HUES6 (cell line): ENCODE measurements around the gene GPR75.
"Not testable (repeated sequence)": the region's sequence is repeated elsewhere in the genome, so short reads cannot be mapped to it uniquely, and the experiment has no call there.

Experiments
- H3K27ac ChIP-seq: 2 replicates; pipeline ENCODE4 v1.7.0; 2013; ENCODE audit warnings: low read depth, mild to moderate bottlenecking, low read length, inconsistent platforms
- H3K27me3 ChIP-seq: 2 replicates; pipeline ENCODE4 v1.6.1; 2013; ENCODE audit warnings: low read length; ENCODE audit not compliant: control insufficient read depth, insufficient read depth
- H3K36me3 ChIP-seq: 2 replicates; pipeline ENCODE4 v1.6.1; 2013; ENCODE audit warnings: low read length; ENCODE audit not compliant: control insufficient read depth, insufficient read depth
- H3K4me1 ChIP-seq: 2 replicates; pipeline ENCODE4 v1.6.1; 2013; ENCODE audit warnings: low read length; ENCODE audit not compliant: control insufficient read depth, insufficient read depth
- H3K4me3 ChIP-seq: 2 replicates; pipeline ENCODE4 v1.5.1; 2013; ENCODE audit warnings: low read depth, low read length
- H3K9ac ChIP-seq: one replicate; pipeline ENCODE4 v1.6.1; 2013; ENCODE audit warnings: mild to moderate bottlenecking, low read length
- H3K9me3 ChIP-seq: 2 replicates; pipeline ENCODE4 v1.6.1; 2013; ENCODE audit warnings: low read depth, low read length; ENCODE audit not compliant: control insufficient read depth, insufficient read depth

GPR75 gene

DNA sequence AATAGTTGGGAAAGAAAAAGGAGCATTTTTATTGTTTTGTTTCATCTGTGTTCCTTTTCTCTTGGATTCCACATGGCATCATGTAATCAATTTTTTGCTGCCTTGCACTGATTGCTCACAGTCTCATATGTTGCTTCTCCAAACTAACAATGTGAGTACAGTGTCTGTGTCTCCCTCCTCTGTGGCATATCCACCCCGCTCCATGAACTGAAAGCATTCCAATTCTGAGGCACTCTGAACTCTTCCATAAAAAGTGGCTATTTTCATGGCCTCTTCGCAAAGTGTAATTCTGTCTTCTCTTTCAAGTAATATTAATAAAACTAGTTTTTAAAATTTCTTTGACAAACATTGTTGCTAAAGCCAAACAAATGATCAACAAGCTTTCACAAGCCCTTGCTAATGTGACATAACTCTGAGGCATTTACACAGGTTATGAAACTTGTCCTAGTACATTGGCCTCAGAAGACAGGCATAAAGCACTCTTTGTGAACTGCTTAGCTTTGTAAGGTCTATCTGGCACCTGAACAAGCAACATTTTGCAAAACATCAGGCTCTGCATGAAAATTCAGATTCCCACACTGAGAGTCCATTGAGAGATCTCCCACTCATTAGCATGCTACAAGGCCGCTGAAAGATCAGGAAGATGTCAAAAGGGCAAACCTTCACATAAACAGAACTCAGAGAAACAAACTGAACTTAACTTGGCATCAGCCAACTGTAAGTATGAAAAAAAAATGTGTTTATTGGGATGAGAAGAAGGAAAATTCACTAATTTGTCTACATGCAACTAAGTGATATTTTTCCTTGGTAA, 33.0 kb downstream of the GPR75 start:
- no peak overlapping the region for H3K9ac ChIP-seq

DNA sequence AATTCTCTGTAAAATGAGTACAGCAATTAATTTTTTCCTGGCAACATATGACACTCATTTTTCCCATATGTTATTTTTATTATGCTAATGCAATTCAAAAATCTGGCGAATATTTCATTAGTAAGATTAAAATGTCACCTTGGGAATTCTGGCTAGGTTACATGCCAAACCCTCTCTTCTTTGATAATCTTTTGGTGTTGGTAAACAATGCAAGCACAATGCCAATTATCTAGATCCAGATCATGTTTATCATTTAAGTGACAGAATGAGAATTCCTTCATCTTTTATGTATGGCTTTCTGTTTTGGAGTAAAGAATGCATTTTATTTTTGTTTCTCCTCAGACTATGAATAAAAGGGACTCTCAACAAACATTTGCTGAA, 33.7 kb downstream of the GPR75 start:
- H3K9ac ChIP-seq: no peak overlapping the region
- no peaks in the 10 kb centered on the region for H3K9me3 ChIP-seq
- no peaks in the 10 kb centered on the region for H3K27me3 ChIP-seq
- H3K4me3 ChIP-seq: no peak overlapping the region
- peaks cover 18% of the 10 kb centered on the region for H3K4me1 ChIP-seq
- no peak overlapping the region for H3K27ac ChIP-seq
- no peaks in the 10 kb centered on the region for H3K36me3 ChIP-seq

More for the DNA sequence above, 33.0 kb downstream of the GPR75 start:
- Histone ChIP-seq H3K27me3 (no peaks in the 10 kb centered on the region), H3K27ac (no peak overlapping the region; the same call in 1 of the 2 replicates), H3K36me3 (no peaks in the 10 kb centered on the region), H3K4me1 (peaks cover 18% of the 10 kb centered on the region), H3K9me3 (no peaks in the 10 kb centered on the region), H3K4me3 (no peak overlapping the region)

DNA sequence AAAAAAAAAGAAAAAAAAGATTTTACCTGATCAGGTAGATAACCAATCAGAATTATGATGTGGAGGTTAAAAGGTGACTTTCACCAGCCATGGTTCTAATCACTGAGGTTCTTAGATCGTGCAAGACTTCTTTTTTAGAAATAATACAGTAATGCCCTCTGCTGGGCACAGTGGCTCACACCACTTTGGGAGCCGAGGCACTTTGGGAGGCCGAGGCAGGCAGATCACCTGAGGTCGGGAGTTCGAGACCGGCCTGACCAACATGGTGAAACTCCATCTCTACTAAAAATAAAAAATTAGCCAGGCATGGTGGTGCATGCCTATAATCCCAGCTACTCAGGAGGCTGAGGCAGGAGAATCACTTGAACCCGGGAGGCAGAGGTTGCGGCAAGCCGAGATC, 36.1 kb downstream of the GPR75 start:
- Histone ChIP-seq H3K36me3 (peaks cover 10% of the 10 kb centered on the region), H3K4me1 (peaks cover 25% of the 10 kb centered on the region)
- not testable (repeated sequence) for H3K9me3 ChIP-seq, H3K27ac ChIP-seq, H3K9ac ChIP-seq, H3K4me3 ChIP-seq, H3K27me3 ChIP-seq

GRCh38 chr2:53821810-53822209, 38.0 kb downstream of the GPR75 start:
- Histone ChIP-seq H3K4me1 (peaks cover 14% of the 10 kb centered on the region), H3K36me3 (peaks cover 16% of the 10 kb centered on the region), H3K4me3 (no peak overlapping the region), H3K9me3 (no peaks in the 10 kb centered on the region), H3K27ac (no peak overlapping the region), H3K27me3 (no peaks in the 10 kb centered on the region), H3K9ac (no peak overlapping the region)

DNA sequence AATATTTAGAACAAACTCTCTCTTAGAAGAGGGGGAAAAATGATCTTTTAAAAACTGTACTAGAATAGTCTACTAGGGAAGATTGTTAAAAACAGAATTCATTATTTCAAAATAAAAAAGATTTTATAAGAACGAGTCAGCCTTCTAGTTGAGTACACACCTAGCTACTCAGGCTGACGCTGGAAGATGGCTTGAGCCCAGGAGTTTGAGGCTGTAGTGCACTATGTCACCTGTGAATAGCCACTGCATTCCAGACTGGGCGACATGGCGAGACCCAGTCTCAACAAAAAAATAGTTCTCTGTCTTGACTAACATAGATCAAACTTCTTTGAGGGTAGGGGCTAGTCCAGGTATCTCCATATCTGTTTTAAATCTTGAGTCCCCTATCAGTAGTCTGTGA, 39.1 kb downstream of the GPR75 start:
- Histone ChIP-seq H3K4me3 (no peak overlapping the region), H3K27ac (no peak overlapping the region), H3K9ac (no peak overlapping the region), H3K27me3 (no peaks in the 10 kb centered on the region), H3K9me3 (no peaks in the 10 kb centered on the region), H3K36me3 (peaks cover 21% of the 10 kb centered on the region), H3K4me1 (peaks cover 6% of the 10 kb centered on the region; the same call in 1 of the 2 replicates)

GRCh38 chr2:53820048-53820447, 39.7 kb downstream of the GPR75 start:
- no peaks in the 10 kb centered on the region for H3K27me3 ChIP-seq

GRCh38 chr2:53819634-53820033, 40.1 kb downstream of the GPR75 start:
- Histone ChIP-seq H3K4me3 (no peak overlapping the region), H3K27me3 (no peaks in the 10 kb centered on the region), H3K9ac (no peak overlapping the region), H3K36me3 (peaks cover 29% of the 10 kb centered on the region), H3K4me1 (peaks cover 6% of the 10 kb centered on the region; the same call in 1 of the 2 replicates), H3K27ac (no peak overlapping the region), H3K9me3 (no peaks in the 10 kb centered on the region)

More at GRCh38 chr2:53820048-53820447, 39.7 kb downstream of the GPR75 start:
- H3K4me3 ChIP-seq: no peak overlapping the region
- peaks cover 6% of the 10 kb centered on the region; the same call in 1 of the 2 replicates for H3K4me1 ChIP-seq
- no peak overlapping the region for H3K27ac ChIP-seq
- no peak overlapping the region for H3K9ac ChIP-seq
- H3K36me3 ChIP-seq: peaks cover 27% of the 10 kb centered on the region
- H3K9me3 ChIP-seq: no peaks in the 10 kb centered on the region

- H3K4me1 ChIP-seq: peaks cover 6% of the 10 kb centered on the region; the same call in 1 of the 2 replicates
- H3K4me3 ChIP-seq: no peak overlapping the region
- H3K36me3 ChIP-seq: peaks cover 34% of the 10 kb centered on the region
- no peaks in the 10 kb centered on the region for H3K27me3 ChIP-seq
- H3K9me3 ChIP-seq: no peaks in the 10 kb centered on the region
- H3K9ac ChIP-seq: no peak overlapping the region
- H3K27ac ChIP-seq: no peak overlapping the region
Measured at GRCh38 chr2:53818854-53819435, 40.8 kb downstream of the GPR75 start.

GRCh38 chr2:53813151-53813550, 46.6 kb downstream of the GPR75 start:
- Histone ChIP-seq H3K9me3 (no peaks in the 10 kb centered on the region), H3K4me3 (no peak overlapping the region), H3K27ac (no peak overlapping the region), H3K36me3 (peaks cover 78% of the 10 kb centered on the region), H3K27me3 (no peaks in the 10 kb centered on the region), H3K9ac (no peak overlapping the region), H3K4me1 (no peaks in the 10 kb centered on the region)

GRCh38 chr2:53811601-53812000, 48.2 kb downstream of the GPR75 start:
- Histone ChIP-seq H3K9ac (no peak overlapping the region), H3K36me3 (peaks cover 87% of the 10 kb centered on the region), H3K4me1 (no peaks in the 10 kb centered on the region), H3K9me3 (no peaks in the 10 kb centered on the region), H3K4me3 (no peak overlapping the region), H3K27ac (no peak overlapping the region), H3K27me3 (no peaks in the 10 kb centered on the region)
